GM21515 (cell line): Measurements from ENCODE around the gene ABLIM2.
"Not testable (repeated sequence)": the region's sequence is repeated elsewhere in the genome, so short reads cannot be mapped to it uniquely, and the experiment has no call there.

Experiments
- ATAC-seq: cut with Tn5 transposase; IDR thresholded peaks from one replicate; pipeline ENCODE4 v1.9.1; 2021; ENCODE audit not compliant: unreplicated experiment

ABLIM2 gene

DNA sequence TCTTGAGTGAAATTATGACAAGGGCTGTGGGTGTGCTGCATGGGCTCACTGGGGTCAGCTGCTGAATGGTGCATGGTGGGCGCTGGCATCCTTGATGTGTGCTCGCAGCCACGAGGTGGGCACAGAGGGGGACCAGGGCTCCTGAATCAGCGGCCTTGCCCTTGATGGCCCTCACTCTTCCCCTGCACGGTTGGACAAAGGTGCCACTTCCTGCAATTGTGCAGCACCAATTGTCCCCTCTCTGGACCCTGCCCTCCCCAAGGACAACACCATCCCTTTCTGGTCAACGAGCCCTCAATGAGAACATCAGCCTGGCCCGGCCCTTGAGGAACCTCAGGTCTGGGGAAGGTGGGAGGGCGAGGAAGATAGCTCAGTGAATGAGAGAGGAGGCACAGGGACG, 16.1 kb downstream of the ABLIM2 start:
- ATAC-seq = no peak

DNA sequence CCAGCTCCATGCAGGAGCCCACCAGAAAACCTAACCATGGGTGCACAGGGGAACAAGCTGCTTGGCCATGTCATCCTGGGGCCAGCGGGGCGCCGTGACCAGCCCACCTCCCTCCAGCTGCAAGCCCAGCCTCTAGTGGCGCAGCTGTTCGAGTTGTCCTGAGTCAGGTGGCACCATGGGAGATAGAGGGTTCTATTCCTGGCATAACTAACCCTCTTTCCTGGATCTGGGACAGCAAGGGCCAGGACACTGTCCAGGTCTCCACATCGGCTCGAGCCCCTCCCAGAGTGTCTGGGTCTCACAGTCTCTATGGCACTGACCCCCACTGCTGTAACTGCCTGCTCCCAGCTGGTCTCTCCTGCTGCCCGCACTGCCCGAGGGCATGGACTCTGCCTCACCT, 16.7 kb downstream of the ABLIM2 start:
- ATAC-seq = no peak

DNA sequence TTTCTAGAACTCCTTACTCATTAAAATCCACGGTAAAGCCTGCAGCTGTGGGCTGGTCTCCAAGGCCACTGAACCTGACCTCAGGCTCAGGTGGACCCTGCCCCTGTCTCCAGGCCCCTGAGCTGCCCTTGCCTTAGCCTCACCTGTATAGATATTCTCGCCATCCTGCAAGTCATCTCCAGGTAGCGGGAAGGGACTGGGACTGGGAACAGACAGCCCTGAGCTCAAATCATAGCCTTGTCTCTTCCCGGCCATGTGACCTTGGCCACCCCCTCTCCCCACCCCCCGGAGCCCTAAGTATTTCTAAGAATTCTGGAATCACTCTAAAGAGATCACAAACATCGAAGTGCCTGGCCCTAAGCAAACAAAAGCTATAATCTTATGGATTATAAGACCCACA, 17.7 kb downstream of the ABLIM2 start:
- no peak for ATAC-seq

DNA sequence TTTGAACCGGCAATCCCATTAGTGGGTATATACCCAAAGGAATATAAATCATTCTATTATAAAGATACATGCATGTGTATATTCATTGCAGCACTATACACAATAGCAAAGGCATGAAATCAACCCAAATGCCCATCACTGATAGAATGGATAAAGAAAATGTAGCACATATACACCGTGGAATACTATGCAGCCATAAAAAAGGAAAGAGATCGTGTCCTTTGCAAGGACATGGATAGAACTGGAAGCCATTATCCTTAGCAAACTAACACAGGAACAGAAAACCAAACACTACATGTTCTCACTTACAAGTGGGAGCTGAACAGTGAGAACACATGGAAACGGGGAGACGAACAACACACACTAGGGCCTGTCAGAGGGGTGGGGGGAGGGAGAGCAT, 18.9 kb downstream of the ABLIM2 start:
- not testable (repeated sequence) for ATAC-seq

DNA sequence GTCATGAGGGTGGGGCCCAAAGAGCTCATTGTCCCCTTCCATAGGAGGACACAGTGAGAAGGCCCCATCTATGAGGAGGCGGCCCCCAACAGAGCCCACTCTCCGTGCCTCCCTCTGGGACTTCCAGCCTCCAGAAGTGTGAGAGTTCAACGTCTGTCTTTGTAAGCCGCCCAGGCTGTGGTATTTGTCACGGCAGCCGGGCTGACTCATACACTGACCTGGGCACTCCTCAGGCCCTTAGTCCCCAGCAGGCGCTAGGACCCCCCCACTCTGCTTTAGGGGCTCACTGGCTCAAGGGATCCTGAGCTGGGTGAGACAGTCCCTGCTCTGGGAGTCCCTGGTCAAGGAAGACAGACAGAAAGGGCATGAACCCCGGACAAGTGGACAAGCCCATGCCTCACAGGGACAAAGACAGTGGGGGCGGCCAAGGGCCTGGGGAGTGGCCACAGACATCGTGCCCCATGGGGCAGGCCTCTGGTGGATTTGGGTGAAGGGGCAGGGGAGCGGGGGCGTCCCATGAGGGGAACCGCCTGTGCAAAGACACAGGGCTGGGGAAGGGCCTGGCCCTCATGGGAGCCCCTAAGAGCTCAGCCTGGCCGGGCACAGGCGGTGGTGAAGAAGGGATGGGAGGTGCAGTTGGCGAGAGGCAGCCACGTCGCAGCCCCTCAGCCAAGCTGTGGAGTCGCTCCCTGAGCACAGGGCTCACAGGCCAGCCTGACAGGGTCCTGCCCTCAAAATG, 21.5 kb downstream of the ABLIM2 start:
- ATAC-seq = no peak

DNA sequence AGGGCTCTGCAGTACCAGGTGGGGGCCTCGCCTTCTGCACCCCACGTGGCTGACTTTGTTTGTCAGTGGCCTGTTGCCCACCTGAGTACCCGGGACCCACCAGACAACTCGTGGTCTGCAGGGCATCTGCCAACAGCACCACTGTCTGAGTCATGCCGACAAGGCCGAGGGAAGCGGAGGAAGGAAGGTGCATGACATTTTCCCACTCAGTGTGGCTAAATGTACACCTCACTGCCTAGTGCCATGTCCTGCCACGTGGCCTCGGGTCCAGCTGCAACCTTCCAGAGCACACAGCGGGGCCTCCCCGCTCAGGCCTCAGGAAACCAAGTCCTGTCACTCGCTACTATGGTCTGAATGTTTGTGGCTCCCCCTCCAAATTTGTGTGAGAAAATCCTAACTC, 22.1 kb downstream of the ABLIM2 start:
- no peak for ATAC-seq

DNA sequence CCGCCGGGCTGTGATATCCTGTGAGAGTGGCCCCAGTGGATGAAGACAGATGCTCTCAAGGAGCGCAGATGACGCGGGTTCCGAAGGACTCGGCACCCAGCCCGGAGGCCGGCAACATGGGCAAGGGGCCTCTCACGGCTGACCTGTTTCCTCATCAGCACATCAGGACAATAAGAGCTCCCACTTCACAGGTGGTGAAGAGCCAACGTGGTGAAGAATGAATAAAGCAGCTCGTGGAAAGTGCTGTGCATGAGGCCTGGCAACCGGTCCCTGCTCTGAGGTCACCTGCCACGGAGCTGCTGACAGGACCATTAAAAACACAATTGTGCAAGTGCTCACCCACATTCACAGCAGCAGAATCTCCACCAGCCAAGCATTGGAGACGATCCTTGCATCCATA, 22.9 kb downstream of the ABLIM2 start:
- ATAC-seq = no peak

DNA sequence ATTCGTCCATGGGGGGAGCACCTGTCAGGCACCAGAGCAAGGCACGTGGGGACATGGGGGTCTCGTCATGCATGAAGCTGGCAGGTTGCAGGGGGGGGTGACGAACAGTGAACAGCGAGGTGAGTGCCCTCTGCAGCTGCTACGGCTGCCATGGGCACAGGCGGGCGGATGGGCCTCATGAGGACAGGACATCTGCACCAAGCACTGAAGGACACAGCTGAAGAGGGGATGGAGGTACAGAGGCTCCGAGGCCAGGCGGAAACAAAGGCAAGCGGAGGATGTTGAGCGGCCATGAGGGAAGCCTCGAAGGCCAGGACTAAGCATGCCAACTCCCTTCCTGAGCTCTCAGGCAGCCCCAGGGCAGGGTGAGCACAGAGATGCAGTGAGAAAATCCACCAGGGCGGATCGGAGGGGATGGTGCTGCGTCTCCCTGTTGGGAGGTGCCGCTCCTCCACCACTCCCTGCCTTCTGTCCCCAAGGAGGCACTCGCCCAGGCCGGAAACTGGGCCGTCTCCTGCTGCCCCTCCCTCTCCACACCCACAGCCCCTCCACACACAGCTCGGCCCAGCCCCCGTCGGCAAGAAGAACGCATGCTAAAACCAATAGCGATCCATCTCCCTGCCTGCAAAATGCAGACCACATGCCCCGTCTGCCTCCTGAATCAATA, 24.6 kb downstream of the ABLIM2 start:
- no peak for ATAC-seq

DNA sequence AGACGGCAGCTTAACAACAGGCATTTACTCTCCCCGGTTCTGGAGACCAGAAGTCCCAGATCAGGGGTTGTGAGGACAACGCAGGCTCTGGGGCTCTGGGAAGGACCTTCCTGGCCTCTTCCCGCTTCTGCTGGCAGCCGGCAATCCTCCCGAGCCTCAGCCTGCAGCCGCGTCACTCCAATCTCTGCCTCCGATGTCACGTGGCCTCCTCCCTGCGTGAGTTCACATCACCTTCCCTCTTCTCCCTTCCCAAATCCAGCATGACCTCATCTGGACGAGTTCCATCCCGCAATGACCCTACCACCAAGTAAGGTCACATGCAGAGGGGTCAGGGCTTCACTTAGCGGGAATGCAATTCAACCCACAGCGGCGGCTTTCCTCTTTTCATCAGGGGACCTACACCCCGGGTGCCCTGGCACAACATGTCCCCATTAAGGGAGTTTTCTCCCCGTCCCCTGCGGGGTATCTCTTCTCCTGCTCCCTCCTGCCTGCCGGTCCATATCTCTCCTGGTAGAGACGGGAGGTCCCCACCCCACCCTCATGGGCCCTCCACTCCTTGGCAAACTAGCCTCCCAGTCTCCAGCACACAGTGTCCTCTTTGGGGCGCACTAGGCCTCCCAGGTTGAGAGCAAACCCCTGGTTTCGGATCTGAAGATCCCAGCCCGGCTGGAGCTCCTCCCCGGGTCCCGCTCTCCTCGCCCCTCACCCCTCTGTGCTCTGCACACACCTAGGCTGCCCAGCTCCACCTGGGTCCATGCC, 25.5 kb downstream of the ABLIM2 start:
- no peak for ATAC-seq

DNA sequence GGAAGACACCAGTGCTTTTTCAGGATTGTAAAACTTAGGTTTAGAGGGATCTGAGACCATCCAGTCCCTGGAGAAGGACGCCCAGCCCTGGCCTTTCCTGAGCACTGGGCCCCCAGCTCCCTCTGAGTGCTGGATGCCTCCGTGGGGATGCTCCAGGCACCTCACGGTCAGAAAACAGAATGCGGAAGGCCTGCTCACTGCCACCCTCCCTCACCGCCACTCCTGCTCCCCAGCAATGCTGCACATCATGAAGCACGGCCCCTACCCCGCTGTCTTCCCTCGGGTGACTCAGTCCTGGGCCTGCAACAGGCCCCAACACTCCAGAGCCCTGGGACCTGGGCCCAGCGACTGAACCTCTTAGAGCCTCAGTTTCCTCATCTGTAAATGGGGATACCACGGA, 26.2 kb downstream of the ABLIM2 start:
- no peak for ATAC-seq

DNA sequence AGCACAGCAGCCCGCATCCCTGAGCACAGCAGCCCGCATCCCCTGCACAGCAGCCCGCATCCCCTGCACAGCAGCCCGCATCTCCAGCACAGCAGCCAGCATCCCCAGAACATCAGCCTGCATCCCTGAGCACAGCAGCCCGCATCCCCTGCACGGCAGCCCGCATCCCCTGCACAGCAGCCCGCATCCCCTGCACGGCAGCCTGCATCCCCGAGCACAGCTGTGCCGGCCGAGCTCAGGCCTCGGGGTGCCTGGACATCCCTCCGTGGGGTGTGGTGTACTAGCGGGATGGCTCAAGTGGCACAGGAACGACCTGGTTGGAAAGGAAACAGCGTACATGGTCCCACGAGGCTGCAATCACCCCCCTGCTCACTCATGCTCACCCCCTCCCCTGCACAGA, 26.8 kb downstream of the ABLIM2 start:
- no peak for ATAC-seq

DNA sequence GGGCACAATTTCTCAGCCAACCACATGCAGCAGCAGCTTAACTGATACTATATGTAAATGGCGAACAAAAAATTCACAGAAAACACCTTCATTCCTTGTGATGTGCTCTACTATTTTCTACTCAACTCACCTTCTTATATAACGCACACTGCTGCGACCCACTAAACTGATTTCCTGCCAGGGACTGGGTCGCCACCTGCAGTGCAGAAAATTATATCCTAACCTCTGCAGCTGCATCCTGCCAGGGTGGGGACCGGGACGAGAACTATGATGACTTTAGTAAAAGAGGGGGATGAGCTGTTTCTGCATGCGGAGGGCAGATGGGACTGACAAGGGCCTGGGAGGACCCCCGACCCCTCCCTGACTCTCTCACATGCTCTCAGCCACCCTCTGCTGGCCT, 27.4 kb downstream of the ABLIM2 start:
- ATAC-seq = no peak

DNA sequence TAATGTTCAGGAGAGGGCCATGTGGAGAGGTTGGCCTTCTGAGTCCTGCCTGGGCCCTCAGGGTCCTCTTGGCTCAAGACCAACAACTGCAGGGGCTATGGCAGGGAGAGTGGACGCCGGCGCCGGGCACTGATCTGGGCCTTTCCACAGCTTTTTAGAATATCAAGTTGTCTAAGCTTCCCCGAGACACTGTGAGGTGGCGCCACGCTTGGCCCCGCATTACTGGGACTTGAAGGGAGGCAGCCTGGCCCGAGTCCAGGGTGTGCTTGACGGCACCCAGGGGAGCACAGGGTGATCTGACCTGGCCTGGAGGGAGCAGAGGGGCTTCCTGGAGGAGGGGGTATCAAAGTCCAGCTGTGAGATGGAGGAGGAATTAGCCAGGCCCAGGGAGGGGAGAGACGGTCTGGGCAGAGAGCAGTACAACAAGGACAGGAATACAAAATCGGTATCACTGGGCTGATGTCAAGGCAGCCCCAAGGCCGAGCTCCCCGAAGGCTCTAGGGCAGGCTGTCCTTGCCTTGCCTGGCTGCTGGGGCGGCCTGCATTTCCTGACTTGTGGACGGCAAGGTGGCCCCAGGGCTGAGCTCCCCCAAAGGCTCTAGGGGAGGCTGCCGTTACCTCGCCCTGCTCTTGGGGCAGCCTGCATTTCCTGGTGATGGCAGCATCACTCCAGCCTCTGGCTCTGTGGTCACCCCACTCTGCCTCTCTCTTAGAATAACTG, 28.1 kb downstream of the ABLIM2 start:
- no peak for ATAC-seq

DNA sequence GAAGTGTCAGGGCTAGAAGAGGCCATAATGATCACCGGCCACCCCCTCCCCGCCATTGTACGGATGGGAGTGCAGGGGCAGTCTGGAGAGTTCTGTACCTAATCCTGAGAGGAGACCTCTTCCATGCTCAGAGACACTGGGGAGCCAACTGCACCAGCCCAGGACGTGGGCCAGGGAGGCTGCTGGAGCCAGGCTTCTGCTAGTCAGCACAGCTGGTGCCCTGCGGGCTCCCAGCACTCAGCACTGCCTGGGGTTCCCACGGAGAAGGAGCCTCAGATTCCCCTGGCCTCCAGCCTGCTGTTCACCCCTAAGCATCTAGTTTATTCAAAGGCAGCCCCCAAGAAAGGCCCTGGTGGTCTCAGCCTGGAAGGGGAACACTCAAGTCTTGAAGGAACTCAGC, 28.8 kb downstream of the ABLIM2 start:
- ATAC-seq = no peak

DNA sequence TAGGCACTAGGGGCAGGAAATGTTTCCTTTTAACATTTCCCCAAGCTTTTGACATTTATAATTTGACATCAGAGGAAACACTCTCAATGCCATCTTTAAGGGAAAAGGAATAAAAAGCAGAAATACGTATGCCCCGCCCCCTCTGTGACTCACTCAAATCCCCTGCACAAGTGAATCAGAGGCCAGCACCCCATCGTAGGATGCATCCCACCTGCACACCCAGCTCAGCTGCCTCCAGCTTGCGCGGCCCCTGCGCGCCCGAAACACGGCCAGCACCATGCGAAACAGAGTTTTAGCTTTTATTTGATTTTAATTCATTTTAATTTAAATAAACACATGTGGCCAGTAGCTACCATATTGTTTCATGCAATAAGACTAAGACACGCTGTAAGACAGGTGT, 29.5 kb downstream of the ABLIM2 start:
- no peak for ATAC-seq

DNA sequence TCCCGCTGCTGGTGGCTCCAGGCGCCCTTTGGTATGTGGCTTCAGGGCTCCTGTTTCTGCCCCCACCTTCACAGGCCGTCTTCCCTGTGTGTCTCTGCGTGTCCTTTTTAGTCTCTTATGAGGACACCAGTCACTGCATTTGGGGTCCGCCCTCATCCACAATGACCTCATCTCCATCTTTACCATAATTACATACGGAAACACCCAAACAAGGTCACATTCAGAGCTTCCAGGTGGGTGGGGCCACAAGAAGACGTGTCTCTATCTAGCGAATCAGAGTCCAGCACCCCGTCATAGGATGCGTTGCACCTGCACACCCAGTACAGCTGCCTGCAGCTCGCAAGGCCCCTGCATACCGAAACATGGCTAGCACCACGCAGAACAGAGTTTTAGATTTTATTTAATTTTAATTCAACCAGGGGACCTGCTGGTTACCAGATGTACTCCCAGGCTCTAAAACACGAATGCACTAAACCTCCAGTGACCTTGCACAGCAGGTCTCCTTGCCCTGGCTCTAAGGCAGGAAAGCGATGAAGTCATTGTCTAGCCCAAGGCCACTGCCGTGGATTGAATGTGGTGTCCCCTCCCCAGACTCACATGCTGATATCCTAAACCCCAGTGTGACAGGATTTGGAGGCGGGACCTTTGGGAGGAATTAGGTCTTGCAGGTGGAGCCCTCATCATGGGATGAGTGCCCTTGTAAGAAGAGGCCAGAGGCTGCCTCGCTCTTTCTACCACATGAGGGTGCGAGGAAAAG, 30.3 kb downstream of the ABLIM2 start:
- no peak for ATAC-seq

DNA sequence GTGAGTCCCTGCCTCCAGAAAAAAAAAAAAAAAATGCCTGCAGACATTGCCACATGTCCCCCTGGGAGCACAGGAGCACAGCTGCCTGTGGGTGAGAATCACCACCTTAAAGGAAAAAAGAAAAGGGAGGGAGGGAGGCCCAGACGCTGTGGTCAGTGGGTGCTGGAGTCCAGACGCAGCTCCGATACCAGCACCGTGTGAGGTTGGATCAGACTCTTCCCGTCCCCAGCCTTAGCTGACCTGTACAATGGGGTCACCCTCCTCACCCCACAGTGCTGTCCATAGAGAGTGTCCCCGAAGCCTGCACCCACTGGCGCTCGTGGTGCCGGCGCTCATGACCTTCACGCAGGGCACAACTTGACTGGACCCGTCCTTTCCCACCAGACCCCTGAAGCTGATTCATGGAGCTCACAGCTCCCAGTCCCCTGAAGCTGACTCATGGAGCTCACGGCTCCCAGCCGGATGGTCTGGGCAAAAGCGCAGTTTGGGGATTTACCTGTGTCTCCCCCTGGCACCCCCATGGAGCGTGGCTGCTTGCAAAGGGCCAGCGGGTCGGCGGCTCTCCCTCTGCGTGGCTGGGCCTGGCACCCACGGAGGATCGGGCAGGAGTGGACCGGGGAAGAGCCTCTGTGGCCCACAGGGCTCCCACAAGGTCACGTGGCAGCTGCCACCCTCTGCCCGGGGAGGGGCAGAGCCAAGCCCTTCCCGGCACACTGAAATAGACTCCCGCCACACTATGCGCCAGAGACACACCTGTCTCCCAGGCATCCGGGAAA, 31.4 kb downstream of the ABLIM2 start:
- no peak for ATAC-seq

DNA sequence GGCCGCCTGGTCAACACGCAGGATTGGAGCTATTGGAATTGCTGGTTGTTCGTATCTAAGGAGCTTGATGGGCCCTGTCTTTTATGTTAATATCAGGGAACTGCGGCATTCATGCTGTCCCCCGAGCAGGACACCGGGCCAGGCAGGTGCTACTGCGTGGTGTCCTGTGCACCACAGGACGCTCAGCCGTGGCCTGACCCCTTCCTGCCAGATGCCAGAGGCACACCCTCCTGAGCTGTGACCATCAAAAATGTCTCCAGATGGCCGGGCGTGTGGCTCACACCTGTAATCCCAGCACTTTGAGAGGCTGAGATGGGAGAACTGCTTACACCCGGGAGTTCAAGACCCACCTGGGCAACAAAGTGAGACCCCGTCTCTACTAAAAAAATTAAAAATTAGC, 32.1 kb downstream of the ABLIM2 start:
- ATAC-seq = no peak

DNA sequence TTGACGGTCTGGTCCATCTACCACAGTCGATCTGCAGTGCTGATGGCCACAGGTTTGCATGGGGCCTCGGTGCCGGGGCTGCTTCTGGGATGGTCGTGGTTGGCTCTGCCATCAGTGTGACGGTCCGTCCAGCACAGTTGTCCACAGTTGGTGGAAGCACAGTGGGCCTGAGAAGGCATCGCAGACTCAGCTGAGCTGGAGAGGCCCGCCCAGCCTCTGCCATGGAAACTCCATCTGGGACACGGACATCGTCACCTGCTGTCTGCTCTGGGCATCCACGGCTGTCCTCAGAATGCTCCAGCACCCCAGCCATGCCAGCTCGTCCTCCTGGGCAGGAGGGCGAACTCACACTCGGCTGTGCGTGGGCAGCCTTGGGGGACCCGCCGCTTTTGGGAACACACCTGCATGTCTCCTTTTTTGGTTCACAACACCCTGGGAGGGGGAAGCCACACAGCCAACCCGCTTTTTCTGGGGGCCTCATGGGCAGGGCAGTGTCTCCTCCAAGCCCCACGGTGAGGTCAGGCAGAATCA, 33.0 kb downstream of the ABLIM2 start:
- ATAC-seq = no peak

DNA sequence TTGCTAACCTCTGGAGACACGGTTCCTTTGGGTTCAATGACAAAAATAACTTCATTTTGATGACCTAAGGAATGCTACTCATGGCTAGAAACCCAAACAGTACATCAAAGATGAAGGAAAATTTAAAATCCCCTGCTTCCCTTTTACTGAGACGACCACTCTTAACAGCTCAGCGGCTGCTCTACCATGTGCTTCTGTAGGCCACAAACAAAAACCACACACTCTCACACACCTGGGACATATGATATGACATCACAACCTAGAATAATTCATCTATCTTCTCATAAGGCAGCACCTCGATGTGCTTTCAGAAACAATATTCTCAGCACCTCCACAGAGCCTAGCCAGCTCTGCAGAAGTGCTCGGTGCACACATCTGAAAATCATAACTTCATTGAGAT, 34.7 kb downstream of the ABLIM2 start:
- ATAC-seq = no peak
